Adipocyte (in vitro differentiated cells): ENCODE data around the gene HEBP1.
A peak's percentile ranks its signal among the peaks of the same experiment; 100 is the strongest.

Experiments used
- DNase-seq: peaks from one replicate; pipeline ENCODE4 v3.0.0-alpha.2; 2015; ENCODE audit warnings: low read depth
- H3K27me3 ChIP-seq: replicated peaks from 2 replicates; pipeline ENCODE4 v1.7.0; 2013; ENCODE audit warnings: mild to moderate bottlenecking, low read length, moderate library complexity; ENCODE audit not compliant: control insufficient read depth, insufficient read depth
- H3K36me3 ChIP-seq: 2 replicates; pipeline ENCODE4 v1.7.0; 2013; ENCODE audit warnings: low read length, mild to moderate bottlenecking, moderate library complexity; ENCODE audit not compliant: control insufficient read depth, insufficient read depth, severe bottlenecking
- H3K4me1 ChIP-seq: 2 replicates; pipeline ENCODE4 v1.7.0; 2013; ENCODE audit warnings: mild to moderate bottlenecking, low read length, moderate library complexity; ENCODE audit not compliant: control insufficient read depth, insufficient read depth
- H3K4me3 ChIP-seq: 2 replicates; pipeline ENCODE4 v1.7.0; 2013; ENCODE audit warnings: mild to moderate bottlenecking, low read length, moderate library complexity
- H3K9ac ChIP-seq: 2 replicates; pipeline ENCODE4 v1.7.0; 2013; ENCODE audit warnings: mild to moderate bottlenecking, low read length, moderate library complexity
- H3K9me3 ChIP-seq: 2 replicates; pipeline ENCODE4 v1.7.0; 2013; ENCODE audit warnings: mild to moderate bottlenecking, low read length, moderate library complexity; ENCODE audit not compliant: control insufficient read depth

HEBP1 gene

DNA sequence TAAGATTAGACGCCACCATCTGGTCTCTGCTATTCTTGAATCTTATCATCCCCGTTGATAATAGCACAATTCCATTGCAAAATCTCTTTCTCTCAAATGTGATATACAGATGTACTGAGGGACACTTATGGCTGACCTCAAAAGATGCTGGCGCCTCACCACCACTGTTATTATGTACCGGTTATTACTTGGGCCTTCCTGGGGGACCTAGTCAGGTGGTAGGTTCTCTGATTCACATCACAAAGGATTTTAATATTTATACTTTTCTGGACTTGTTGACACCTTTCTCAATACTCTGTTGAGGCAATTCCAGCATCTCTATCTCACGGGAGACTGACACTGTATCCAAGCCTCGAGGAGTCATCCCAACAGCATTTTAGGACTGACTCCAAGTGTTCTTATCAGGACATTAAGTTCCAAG lies 22.8 kb upstream of the HEBP1 start:
- no peak for DNase-seq
- no peaks in the 10 kb centered on the region for H3K9me3 ChIP-seq
- no peaks in the 10 kb centered on the region for H3K27me3 ChIP-seq
- H3K4me3 ChIP-seq, result no peak overlapping the region
- peak overlapping the region; percentile 7 for H3K9ac ChIP-seq
- no peaks in the 10 kb centered on the region for H3K36me3 ChIP-seq
- H3K4me1 ChIP-seq, result peaks cover 17% of the 10 kb centered on the region

DNA sequence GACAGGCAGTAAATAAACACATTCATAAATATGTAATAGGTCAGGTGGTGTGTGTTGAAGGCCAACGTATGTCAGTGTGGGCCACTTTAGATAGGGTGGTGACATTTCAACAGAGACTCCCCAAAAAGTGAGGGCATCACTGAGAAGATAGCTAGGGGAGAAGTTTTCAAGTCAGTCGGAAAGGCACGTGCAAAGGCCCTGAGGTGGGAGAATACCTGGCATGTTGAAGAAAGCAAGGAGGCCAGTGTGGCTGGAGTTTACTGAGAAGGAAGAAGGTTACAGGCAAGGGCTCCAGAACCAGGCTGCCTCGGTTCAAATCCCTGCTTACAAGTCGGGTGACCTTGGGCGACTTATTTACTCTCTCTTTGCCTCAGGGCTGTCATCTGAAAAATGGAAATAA lies 11.0 kb upstream of the HEBP1 start:
- Histone ChIP-seq H3K27me3 (no peaks in the 10 kb centered on the region), H3K36me3 (no peaks in the 10 kb centered on the region), H3K9me3 (no peaks in the 10 kb centered on the region), H3K9ac (no peak overlapping the region), H3K4me1 (no peaks in the 10 kb centered on the region), H3K4me3 (no peak overlapping the region)
- DNase-seq, result no peak

DNA sequence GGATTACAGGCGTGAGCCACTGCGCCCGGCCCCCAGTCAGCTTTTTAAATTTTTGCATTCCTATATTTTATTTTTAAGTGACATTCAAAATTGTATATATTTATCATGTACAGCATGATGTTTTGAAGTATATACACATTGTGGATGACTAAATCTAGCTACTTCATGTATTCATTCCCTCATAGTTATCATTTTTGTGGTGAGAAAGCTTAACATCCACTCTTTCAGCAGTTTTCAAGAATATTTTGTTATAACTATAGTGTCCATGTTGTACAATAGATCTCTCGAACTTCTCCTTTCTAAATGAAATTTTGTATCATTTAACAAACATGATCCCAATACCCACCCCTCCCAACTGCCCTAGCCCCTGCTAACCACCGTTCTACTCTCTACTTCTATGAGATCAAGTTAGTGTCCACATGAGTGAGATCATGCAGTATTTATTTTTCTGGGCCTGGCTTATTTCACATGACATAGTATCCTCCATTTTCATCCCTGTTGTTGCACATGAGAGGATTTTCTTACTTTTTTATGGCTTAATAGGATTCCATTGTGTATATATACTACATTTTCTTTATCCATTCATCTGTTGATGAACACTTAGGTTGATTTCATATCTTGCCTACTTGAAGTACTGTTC lies 8.8 kb upstream of the HEBP1 start:
- Histone ChIP-seq H3K36me3 (no peaks in the 10 kb centered on the region), H3K27me3 (no peaks in the 10 kb centered on the region), H3K9ac (no peak overlapping the region), H3K9me3 (no peaks in the 10 kb centered on the region), H3K4me3 (no peak overlapping the region), H3K4me1 (peaks cover 11% of the 10 kb centered on the region)
- peak; percentile 57 for DNase-seq

GRCh38 chr12:13007496-13008233 lies 7.6 kb upstream of the HEBP1 start:
- Histone ChIP-seq H3K4me3 (no peak overlapping the region), H3K9ac (no peak overlapping the region), H3K9me3 (no peaks in the 10 kb centered on the region), H3K4me1 (peaks cover 16% of the 10 kb centered on the region), H3K27me3 (no peaks in the 10 kb centered on the region), H3K36me3 (no peaks in the 10 kb centered on the region)
- no peak for DNase-seq

GRCh38 chr12:13005649-13006048 lies 5.6 kb upstream of the HEBP1 start:
- DNase-seq, result no peak

GRCh38 chr12:13004986-13005385 lies 4.9 kb upstream of the HEBP1 start:
- Histone ChIP-seq H3K4me1 (peaks cover 27% of the 10 kb centered on the region), H3K27me3 (no peaks in the 10 kb centered on the region), H3K9ac (no peak overlapping the region), H3K4me3 (no peak overlapping the region), H3K9me3 (no peaks in the 10 kb centered on the region), H3K36me3 (no peaks in the 10 kb centered on the region)
- DNase-seq, result no peak

More at GRCh38 chr12:13005649-13006048, 5.6 kb upstream of the HEBP1 start:
- Histone ChIP-seq H3K9ac (no peak overlapping the region), H3K36me3 (no peaks in the 10 kb centered on the region), H3K4me1 (peaks cover 27% of the 10 kb centered on the region), H3K27me3 (no peaks in the 10 kb centered on the region), H3K4me3 (no peak overlapping the region), H3K9me3 (no peaks in the 10 kb centered on the region)

DNA sequence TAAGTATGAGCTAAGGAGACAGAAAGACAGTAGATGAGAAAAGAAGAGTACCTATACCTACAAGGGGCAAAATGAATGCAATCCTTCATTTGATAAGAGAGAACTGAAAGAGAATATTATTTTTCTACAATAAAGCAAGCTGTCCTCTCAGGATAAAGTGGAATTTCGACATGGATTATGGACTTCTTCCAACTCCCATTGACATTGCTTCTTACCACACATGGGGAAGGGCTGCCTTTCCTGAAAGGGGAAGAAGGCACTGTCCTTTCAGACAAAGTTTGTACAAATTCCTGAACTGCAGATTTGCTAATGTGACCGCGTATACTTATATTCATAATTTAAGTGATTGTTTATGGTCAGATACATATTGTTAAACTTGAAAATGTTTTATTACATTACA lies 4.3 kb upstream of the HEBP1 start:
- Histone ChIP-seq H3K9ac (no peak overlapping the region), H3K27me3 (no peaks in the 10 kb centered on the region), H3K4me3 (no peak overlapping the region), H3K9me3 (no peaks in the 10 kb centered on the region), H3K4me1 (peaks cover 27% of the 10 kb centered on the region), H3K36me3 (no peaks in the 10 kb centered on the region)
- DNase-seq, result peak; percentile 41

DNA sequence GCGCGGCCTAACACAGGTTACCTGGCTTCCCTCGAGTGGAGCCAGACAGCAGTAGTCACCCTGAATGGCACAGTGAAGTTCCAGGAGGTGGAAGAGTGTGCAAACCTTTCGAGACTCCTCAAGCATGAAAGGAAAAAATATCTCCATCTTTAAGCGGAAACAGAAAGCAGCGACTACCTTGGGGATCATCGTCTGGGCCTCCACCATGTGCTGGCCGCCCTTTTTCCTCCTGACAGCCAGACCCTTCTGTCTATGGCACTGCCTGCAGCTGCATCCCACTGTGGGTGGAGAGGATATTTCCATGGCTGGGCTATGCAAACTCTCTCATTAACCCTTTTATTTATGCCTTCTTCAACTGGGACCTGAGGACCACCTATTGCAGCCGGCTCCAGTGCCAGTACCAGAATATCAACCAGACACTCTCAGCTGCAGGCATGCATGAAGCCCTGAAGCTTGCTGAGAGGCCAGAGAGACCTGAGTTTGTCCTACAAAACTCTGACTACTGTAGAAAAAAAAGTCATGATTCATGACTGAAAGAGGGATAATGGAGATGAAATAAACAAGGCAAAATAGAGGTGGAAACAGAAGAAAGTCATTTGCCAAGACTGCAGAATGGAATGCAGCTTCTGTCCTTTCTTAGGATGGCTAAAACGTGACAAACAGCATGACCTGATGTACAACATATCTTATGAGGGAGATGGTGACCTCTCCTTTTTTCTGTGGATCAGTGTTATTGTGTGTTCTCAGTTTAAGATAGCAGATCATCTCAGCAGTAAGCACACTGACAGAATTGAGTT lies 2.4 kb upstream of the HEBP1 start:
- Histone ChIP-seq H3K27me3 (no peaks in the 10 kb centered on the region), H3K4me1 (peaks cover 41% of the 10 kb centered on the region), H3K36me3 (no peaks in the 10 kb centered on the region), H3K9ac (peak overlapping the region; percentile 92), H3K4me3 (peak overlapping the region; percentile 80), H3K9me3 (no peaks in the 10 kb centered on the region)
- DNase-seq, result no peak

DNA sequence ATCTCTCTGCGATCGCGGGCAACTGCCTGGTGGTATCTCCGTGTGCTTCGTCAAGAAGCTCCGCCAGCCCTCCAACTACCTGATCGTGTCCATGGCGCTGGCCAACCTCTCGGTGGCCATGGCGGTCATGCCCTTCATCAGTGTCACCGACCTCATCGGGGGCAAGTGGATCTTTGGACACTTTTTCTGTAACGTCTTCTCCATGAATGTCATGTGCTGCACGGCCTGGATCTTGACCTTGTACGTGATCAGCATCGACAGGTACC lies 1.6 kb upstream of the HEBP1 start:
- no peak for DNase-seq
- peak overlapping the region; percentile 80 for H3K4me3 ChIP-seq
- no peaks in the 10 kb centered on the region for H3K9me3 ChIP-seq
- no peaks in the 10 kb centered on the region for H3K36me3 ChIP-seq
- no peaks in the 10 kb centered on the region for H3K27me3 ChIP-seq
- peak overlapping the region; percentile 92 for H3K9ac ChIP-seq
- H3K4me1 ChIP-seq, result peaks cover 49% of the 10 kb centered on the region

DNA sequence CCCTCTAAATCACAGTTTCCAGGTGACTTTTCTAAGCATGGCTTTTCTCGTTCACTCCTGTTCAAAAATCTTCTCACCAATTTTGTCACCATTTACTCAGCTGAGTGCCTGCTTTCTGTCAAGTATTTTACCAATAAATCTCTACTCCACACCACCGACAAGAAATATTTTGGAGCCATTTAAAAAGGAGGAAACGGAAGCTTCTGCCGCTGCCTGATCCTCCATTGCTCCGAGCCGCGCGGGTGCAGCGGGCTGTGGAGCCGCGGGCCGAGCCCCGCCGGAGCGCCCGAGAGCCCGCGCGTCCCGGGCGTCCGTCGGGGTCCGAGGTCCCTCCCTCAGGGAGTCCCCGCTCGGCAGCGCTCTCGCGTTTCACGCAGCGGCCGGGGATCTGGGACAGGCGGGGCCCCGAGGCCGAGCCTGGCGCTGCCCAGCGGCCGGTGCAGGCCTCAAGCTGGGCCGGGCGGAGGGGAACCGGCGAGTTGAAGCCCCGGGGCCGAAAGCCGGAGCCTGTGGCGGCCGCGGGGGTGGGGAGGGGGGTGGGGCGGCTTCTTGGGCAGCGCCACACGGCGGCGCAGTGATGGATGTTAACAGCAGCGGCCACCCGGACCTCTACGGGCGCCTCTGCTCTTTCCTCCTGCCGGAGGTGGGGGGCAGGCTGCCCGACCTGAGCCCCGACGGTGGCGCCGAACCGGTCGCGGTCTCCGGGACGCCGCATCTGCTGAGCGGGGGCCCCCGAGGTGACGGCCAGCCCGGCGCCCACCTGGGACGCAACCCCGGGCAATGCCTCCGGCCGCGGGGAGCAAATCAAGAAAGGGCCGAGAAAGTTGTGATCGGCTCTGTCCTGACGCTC lies 1.1 kb upstream of the HEBP1 start:
- no peaks in the 10 kb centered on the region for H3K36me3 ChIP-seq

GRCh38 chr12:13000616-13000924 lies 505 bp upstream of the HEBP1 start:
- Histone ChIP-seq H3K27me3 (no peaks in the 10 kb centered on the region), H3K9ac (peak overlapping the region; percentile 92), H3K4me3 (peak overlapping the region; percentile 80), H3K4me1 (peaks cover 51% of the 10 kb centered on the region), H3K36me3 (no peaks in the 10 kb centered on the region), H3K9me3 (no peaks in the 10 kb centered on the region)
- DNase-seq, result peak; percentile 59

More for the DNA sequence above, 1.1 kb upstream of the HEBP1 start:
- Histone ChIP-seq H3K9ac (peak overlapping the region; percentile 92), H3K9me3 (no peaks in the 10 kb centered on the region), H3K4me3 (peak overlapping the region; percentile 80), H3K27me3 (no peaks in the 10 kb centered on the region), H3K4me1 (peaks cover 51% of the 10 kb centered on the region)
- DNase-seq, result peak; percentile 80
